GM10847 (cell line): ENCODE measurements around the gene ORC6.

Experiments
- POLR2A ChIP-seq: IDR thresholded peaks from 2 replicates; pipeline ENCODE4 v1.6.1; 2011; ENCODE audit not compliant: insufficient read length; ENCODE audit errors: extremely low read depth

ORC6 gene, protein sequence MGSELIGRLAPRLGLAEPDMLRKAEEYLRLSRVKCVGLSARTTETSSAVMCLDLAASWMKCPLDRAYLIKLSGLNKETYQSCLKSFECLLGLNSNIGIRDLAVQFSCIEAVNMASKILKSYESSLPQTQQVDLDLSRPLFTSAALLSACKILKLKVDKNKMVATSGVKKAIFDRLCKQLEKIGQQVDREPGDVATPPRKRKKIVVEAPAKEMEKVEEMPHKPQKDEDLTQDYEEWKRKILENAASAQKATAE

DNA sequence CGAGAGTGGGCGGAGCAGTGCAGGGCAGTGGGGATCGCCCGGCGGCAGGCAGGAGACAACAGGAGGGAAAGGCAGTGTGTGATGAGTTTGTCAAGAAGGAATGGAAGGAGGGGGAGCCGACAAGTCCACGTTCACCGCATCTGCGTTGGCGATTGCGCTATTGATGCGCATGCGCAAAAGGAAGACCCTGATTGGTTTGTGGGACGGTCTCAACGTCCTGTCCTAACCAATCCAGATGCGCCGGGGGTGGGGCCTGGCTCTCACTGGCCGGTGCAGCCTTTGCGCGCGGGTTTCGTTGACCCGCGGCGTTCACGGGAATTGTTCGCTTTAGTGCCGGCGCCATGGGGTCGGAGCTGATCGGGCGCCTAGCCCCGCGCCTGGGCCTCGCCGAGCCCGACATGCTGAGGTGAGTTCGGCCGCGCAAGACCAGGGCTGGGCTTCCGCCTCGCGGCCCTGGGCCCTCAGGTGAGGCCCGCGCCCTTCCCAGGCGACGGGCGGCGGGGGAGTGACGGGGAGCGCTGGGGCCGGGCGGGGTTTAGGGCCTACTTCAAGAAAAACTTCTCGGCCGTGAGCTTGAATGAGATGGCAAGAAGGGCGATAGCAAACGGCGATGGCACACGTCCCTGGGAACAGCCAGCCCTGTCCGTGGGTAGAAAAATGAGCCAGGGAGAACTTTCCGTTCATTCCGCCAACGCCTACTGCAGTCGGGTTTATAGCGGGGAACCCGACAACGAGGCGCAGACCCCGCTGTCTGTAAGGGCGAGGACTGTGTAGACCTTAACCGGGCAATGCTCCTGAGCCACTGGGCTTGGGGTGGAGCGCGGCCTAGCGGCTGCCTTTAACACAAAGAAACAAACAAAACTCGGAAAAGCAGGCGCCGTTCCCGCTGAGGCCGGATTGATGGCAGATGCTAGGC, at the start of gene ORC6:
Gene ORC6, plus strand, starts transcription at position 295 of the 916 bp plus-strand sequence. Its CDS starts 47 bp downstream, at position 342.
- TF ChIP-seq POLR2A: peak; percentile 56

DNA sequence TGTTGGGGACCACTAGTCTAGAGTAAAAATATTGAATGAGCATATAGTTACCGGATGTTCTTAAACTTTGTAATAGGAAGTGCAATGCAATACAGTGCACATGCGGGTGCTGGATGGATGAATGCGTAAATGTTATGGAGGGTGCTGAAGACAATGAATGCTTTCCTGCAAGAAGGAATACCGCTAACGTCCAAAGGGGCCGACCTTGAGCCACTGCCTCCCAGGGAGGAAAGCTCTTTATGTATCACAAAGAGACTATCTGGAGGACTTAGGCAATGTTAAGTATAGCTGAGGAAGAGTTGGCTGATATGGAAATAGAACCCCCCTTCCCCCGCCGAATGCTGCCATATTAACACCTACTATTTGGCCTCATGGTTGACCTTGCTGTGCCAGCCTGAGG, 40.8 kb upstream of the ORC6 start:
- no peak for TF ChIP-seq POLR2A

- TF ChIP-seq POLR2A: no peak
Measured at GRCh38 chr16:46649588-46650253, 39.7 kb upstream of the ORC6 start.

DNA sequence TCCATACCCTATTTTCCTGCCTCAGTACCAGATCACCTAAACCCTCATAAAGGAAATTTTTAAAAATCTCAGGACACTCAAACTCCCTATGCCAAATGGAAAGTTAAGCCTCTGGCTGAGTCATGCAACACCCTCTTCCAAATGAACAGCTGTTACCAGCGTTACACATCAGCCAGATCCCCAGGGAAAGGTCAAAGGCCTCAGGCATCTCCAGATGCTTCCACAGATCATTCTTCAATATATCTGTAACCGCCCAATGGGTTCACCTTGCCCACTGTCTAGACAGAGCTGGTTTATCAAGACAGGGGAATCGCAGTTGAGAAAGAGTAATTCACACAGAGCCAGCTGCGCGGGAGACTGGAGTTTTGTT, 39.2 kb upstream of the ORC6 start:
- no peak for TF ChIP-seq POLR2A

DNA sequence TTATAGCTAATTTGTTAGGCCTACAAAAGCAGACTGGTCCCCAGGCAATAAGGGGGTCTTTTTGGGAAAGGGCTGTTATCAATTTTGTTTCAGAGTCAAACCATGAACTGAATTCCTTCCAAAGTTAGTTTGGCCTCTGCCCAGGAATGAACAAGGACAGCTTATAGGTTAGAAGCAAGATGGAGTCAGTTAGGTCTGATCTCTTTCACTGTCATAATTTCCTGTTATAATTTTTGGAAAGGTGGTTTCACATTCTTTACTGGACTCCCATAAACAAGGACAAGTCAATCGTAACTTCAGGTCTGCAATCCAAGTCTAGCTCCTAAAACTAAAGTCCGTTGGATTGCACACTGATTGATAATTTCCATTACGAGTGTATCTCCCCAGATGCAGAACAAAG, 38.2 kb upstream of the ORC6 start:
- TF ChIP-seq POLR2A: no peak

DNA sequence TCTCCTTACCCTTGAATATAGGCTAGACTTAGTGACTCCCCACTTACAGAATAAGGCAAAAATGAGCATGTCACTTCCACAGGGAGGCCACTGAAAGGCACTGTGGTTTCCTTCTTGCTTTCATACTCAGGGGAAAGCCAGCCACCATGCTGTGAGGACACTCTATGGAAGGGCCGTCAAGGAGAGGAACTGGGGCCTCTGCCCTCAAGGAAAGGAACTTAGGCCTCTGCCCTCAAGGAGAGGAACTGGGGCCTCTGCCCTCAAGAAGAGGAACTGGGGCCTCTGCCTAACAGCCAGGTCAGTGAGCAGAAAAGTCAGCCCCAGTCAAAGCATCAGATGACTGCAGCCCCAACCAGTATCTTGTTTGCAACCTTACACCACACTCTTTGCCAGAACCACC, 30.5 kb upstream of the ORC6 start:
- TF ChIP-seq POLR2A: no peak

DNA sequence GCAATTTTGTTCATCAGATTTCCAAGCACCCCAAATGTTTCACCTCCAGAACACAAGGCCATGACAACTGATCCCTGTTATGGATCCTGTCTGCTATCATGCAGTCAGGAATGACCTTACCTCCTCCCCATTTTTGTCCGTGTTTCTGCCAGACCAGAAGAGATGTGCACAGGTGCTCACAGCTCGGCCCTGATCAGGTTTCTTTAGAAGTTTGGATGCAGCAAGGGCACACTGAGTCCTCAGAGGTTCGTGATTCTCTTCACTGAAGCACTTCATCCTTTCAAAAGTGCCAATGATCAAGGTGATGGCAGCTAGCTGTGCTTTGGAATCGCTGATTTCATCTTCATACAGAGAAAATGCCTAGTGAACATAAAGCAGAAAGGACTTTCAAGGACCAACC, 27.3 kb upstream of the ORC6 start:
- TF ChIP-seq POLR2A: no peak

DNA sequence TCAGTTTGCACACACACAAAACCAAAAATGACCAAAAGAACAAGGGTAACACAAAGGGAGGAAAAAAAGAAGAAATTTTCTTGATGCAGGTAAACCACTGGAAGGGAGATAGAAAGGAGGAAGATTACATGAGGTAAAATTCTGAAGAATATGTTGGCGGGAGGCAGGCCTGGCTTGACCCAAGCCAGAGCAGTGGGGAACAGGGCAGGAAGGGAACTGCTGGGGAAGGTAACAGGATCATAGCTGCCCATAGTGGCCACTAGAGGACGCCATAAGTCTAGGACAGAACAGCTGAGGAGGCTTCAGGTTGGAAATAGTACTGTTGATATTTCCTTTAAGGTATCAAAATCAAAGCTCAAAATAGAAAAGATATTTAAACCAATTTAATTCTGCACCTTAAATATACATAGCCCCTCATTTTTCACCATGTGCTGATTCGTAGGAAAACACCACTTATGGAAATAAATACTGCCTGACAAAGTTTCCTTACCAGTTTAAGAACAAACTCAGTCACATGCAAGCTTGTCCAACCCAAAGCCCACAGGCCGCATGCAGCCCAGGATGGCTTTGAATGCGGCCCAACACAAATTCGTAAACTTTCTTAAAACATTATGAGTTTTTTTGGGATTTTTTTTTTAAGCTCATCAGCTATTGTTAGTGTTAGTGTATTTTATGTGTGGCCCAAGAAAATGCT, 16.0 kb upstream of the ORC6 start:
- TF ChIP-seq POLR2A: no peak

DNA sequence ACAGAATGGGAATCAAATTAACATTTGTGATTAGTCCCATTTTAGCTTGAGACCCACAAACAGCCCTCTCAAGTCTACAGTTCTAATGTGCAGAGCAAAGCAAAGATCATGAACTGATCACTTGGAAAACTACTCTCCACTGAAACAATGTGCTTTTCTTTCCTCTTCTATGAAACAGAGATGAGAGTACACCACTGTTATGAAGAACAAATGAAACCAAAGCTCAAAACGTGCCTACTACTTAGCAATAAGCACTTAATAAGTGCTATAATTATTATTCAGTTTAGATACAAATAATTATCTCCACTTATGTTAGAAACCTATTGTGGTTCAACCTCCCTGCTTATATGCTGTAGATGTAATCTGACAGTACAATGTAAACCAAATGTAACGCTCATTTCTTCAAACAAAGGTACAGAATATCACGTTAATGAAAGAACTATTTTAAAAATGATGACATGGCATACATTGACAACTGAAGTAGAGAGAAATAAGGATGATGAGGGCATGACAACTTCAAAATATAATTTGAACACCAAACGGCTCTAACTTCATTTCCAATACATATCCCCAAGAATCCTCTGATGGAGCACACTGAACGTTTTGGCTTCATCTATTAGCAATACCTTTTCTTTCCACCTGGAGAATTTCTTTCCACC, 2.5 kb upstream of the ORC6 start:
- no peak for TF ChIP-seq POLR2A

DNA sequence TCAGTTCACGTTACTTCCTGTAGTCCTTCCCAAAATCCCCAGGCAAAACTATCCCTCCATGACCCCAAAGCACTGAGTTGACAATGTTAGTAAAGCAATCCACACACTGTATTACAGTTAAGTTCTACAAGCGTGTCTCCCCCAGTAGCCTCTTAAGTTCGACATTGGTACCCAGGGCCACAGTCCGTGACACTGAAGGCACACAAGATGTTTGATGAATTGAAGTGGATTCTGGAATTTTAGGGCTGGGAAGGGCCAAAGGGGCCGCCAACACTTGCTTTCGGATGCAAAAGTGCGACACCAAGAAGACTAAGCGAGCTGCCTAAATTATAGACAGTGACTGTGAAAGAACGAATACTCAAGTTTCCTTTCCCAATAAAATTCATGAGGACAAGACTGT, 2.0 kb upstream of the ORC6 start:
- TF ChIP-seq POLR2A: no peak

DNA sequence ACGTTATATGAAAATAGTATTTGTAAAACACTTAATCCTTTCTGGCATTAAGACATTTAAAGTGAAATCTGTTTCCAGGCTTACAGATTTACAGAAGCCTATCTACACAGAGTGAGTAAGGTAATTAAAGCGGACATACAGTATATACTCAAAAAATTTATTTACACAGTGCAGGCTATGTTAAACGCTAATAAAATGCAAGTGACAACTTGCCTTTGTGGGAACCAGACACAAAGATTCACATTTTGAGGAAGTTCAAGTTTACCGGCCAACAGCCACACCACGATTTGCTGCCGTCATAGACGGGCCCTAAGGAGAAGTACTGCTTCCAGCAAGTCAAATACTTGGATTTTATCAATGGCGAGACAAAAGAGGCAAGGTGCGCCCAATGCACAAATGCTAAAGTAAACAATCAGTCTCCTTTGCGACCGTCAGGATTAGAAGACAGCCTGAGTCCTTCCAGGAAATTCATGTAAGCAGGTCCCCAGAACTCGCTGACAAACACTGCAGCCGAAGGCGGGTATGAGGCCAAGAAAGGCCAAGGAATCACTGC, 1.3 kb upstream of the ORC6 start:
- TF ChIP-seq POLR2A: no peak

DNA sequence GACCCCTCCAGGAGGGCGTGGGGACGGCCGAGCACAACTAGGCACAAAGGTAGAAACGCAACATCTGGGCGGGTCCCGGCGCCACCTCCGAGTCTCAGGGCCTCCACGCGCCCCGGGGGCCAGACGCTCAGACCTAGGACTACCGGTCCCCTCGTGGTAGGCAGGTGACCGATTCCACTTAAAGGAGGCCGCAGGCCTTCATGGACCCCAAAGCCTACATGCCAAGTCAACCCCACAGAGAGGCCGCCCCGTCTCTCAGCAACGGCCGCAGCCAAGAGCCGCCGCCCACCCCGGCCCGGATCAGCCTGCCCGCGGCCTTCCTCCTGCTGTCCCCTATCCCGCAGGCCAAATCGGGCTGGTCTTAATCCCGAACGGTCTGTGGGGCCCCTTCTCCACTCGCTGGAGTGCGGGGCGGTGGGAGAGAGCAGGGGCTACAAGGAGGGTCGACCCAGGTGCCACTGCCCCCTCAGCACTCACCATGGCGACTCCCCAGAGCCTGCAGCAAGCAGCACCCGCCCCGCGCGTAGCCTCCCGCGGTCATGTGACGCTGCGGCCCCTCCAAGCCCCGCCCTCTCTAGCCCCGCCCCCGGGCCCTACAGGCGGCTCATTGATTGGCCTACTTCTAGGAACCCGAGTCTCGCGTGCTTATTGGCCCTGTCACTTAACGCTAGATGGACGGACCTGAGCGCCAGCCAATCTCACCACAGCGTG, 650 bp upstream of the ORC6 start, which contains the start of gene VPS35:
Gene VPS35, minus strand, starts transcription at position 525 of the 711 bp plus-strand sequence. Its CDS starts 45 bp downstream, at position 480.
- TF ChIP-seq POLR2A: peak; percentile 36

DNA sequence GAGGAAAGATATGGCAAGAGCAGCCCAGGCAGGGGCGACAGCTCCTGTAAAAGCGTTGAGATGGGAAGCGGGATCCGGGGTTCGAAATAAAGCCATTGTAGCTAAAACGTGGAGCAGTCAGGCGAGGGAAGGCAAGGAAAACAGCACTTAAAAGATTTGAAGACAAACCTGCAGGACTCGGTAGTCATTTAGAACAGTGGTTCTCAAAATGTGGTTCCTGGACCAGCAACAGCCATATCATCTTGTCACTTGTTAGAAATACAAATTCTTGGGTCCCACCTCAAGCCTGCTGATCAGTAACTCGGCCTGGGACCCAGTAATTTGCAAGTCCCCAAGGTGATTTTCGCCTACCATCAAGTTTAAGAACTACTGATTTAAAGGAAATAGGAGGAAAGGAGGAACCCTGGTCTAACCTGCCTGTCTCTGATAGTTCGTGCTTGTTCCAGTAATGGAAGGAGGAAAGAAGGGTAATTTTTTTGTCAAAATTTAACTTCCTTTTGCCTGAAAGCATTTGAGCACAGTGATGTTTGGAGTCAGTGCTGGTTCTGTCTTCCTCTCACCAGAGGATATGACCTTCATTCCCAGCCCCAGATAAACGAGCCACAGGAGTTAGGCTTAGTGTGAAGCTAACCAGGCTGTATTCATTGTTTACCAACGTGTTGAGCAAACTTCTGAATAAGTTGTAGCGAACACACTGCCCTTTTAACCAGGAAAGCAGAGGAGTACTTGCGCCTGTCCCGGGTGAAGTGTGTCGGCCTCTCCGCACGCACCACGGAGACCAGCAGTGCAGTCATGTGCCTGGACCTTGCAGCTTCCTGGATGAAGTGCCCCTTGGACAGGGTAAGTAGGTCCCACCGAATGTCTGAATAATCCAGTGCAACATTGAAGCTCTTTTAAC, 1.1 kb downstream of the ORC6 start:
- TF ChIP-seq POLR2A: no peak
